Stimulated activated naive CD4-positive, alpha-beta T cell treated with Interleukin-2 at 50 U/mL for 16 hours (primary cell): ENCODE results near the gene C12orf75.
"Not testable (repeated sequence)": the region's sequence is repeated elsewhere in the genome, so short reads cannot be mapped to it uniquely, and the experiment has no call there.

ENCODE experiments used
- DNase-seq: peaks from one replicate; lab custom pipeline; 2025; lab: John Stamatoyannopoulos, UW

Gene C12orf75

GRCh38 chr12:105330283-105330930, at the start of gene C12orf75:
TSS of gene C12orf75 (plus strand) at chr12:105330691. CDS start at chr12:105330892, 201 bp downstream.
- DNase-seq = peak; percentile 85

GRCh38 chr12:105280966-105281693, 49.4 kb upstream of the C12orf75 start:
- no peak for DNase-seq

- no peak for DNase-seq
Observed at GRCh38 chr12:105281694-105282049, 48.8 kb upstream of the C12orf75 start.

GRCh38 chr12:105285378-105285777, 45.1 kb upstream of the C12orf75 start:
- no peak for DNase-seq

GRCh38 chr12:105287408-105287807, 43.1 kb upstream of the C12orf75 start:
- no peak for DNase-seq

- no peak for DNase-seq
Observed at GRCh38 chr12:105288311-105288996, 42.0 kb upstream of the C12orf75 start.

GRCh38 chr12:105289114-105289904, 41.2 kb upstream of the C12orf75 start:
- DNase-seq = no peak

- DNase-seq = no peak
Observed at GRCh38 chr12:105291531-105291930, 39.0 kb upstream of the C12orf75 start.

GRCh38 chr12:105292705-105293104, 37.8 kb upstream of the C12orf75 start:
- DNase-seq = no peak

- no peak for DNase-seq
Observed at GRCh38 chr12:105293187-105293586, 37.3 kb upstream of the C12orf75 start.

- DNase-seq = no peak
Observed at GRCh38 chr12:105294161-105294560, 36.3 kb upstream of the C12orf75 start.

- DNase-seq = no peak
Observed at GRCh38 chr12:105294886-105295479, 35.5 kb upstream of the C12orf75 start.

- no peak for DNase-seq
Observed at GRCh38 chr12:105296116-105297089, 34.1 kb upstream of the C12orf75 start.

GRCh38 chr12:105300883-105301282, 29.6 kb upstream of the C12orf75 start:
- no peak for DNase-seq

- no peak for DNase-seq
Observed at GRCh38 chr12:105301696-105302095, 28.8 kb upstream of the C12orf75 start.

- DNase-seq = not testable (repeated sequence)
Observed at GRCh38 chr12:105302986-105303385, 27.5 kb upstream of the C12orf75 start.

GRCh38 chr12:105304626-105305025, 25.9 kb upstream of the C12orf75 start:
- not testable (repeated sequence) for DNase-seq

GRCh38 chr12:105307601-105308314, 22.7 kb upstream of the C12orf75 start:
- not testable (repeated sequence) for DNase-seq

GRCh38 chr12:105308839-105309238, 21.7 kb upstream of the C12orf75 start:
- DNase-seq = not testable (repeated sequence)

GRCh38 chr12:105309384-105309783, 21.1 kb upstream of the C12orf75 start:
- not testable (repeated sequence) for DNase-seq
